ENCODE data around the gene BCL6B.
"Not testable (repeated sequence)": the region's sequence is repeated elsewhere in the genome, so short reads cannot be mapped to it uniquely, and the experiment has no call there.

Gene BCL6B

DNA sequence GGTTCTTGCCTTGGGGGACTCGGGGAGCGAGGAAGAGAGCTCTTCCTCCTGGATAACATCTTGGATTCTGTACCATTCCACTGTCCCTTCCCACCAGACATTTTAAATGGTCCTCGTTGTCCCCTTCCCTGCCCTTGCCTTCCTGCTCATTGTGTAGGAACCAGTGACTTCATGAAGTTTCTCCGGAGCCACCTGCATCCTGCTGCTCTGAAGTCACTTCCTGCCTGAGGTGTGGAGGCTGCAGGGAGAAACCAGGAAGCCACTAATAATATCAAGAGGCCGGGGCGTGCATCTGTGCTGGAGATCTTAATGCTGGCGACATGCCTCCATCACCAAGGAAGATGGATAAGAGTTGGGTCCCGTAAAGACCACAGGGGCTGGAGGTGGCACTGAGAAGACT is 6.8 kb downstream of the BCL6B start:
- no peaks in the 10 kb centered on the region for H3K36me3 Mint-ChIP-seq (ENCODE audit: low read depth)
- no peaks in the 10 kb centered on the region for H3K27me3 Mint-ChIP-seq
- peaks cover 49% of the 10 kb centered on the region for H3K4me1 Mint-ChIP-seq (ENCODE audit: low read depth)
- H3K4me3 Mint-ChIP-seq: peak overlapping the region; percentile 58
- peaks cover 2% of the 10 kb centered on the region for H3K9me3 Mint-ChIP-seq
- H3K27ac Mint-ChIP-seq: peak overlapping the region; percentile 86
- DNase-seq: peak; percentile 66

DNA sequence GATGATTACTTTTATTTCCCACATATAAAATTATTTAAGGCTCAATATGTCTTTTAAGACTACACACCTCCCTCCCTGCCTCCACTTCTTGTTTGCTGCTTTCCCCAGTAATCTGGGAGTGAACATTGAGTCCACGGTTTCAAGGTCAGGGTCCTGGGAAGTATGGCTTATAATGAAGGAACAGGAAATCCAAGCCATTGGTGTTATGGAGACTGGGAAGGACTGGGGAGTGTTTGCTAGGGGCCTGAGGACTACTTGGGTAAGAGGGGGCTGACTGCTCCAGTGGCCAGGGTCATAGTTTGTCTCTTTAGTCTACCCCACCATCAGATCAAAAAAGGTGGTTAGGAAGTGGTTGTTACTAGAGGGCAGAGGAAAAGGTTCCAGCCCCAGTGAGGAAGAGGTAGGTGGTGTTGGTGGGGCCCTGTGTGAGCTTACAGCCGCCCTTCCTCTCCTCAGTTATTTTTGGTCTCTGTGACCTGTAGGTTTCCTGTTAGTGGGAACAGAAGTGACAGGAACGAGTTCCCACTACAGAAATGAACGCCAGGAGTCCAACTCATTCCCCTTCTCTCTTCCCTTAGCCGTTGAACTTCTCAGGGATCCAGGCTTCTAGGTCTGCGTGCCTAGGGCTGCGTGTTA is 12.2 kb downstream of the BCL6B start:
- Mint-ChIP-seq H3K9me3 (peaks cover 2% of the 10 kb centered on the region), H3K27ac (peak overlapping the region; percentile 98), H3K4me1 (ENCODE audit: low read depth) (peaks cover 64% of the 10 kb centered on the region), H3K27me3 (no peaks in the 10 kb centered on the region), H3K4me3 (peak overlapping the region; percentile 95), H3K36me3 (ENCODE audit: low read depth) (peaks cover 13% of the 10 kb centered on the region)
- DNase-seq: no peak

DNA sequence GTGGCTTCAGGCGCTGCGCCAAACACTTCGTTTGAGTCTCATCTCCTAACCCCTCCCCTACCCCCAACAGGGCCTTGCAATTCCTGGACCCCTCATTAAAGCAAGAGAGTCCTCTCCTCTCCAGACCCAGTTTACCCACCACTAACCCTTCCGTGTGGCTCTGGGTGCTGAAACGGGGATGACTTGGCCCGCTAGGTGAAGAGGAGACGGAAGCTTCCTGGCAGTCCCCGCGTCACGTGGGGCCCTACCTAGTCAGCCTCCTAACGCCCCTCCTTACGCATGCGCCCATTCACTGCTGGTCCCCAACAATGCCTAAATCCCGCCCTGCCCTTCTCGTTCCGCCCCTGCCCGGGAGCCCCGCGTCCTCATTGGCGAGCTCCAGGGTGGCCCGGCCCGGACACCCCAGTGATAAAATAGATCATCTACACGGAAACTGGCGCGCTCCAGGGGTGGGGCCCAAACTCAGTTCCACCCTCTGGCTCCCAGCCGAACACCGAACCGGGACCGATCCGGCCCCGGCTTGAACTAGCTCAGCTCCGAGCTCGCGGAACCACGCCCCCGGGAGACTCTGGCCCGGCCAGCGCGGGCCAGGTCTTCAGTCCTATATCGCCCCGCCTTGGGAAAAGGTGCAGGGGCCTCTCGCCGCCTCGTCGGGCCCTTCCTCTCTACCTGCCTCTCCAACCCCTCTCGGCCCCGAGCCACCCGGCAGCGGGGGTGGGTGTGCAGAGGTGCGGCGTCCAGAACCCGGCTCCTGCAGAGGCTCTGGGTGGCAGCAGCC is 12.9 kb downstream of the BCL6B start, which contains the start of gene SLC16A13:
Gene SLC16A13 (plus strand): TSS at position 425 of the 778 bp plus-strand sequence. CDS start 368 bp downstream, outside the sequence.
- Mint-ChIP-seq H3K4me1 (ENCODE audit: low read depth) (peaks cover 57% of the 10 kb centered on the region), H3K4me3 (peak within 1 kb of the TSS; percentile 95), H3K9me3 (peaks cover 2% of the 10 kb centered on the region), H3K27me3 (no peaks in the 10 kb centered on the region), H3K27ac (peak within 1 kb of the TSS; percentile 98), H3K36me3 (ENCODE audit: low read depth) (peaks cover 13% of the 10 kb centered on the region)
- DNase-seq: peak; percentile 97

DNA sequence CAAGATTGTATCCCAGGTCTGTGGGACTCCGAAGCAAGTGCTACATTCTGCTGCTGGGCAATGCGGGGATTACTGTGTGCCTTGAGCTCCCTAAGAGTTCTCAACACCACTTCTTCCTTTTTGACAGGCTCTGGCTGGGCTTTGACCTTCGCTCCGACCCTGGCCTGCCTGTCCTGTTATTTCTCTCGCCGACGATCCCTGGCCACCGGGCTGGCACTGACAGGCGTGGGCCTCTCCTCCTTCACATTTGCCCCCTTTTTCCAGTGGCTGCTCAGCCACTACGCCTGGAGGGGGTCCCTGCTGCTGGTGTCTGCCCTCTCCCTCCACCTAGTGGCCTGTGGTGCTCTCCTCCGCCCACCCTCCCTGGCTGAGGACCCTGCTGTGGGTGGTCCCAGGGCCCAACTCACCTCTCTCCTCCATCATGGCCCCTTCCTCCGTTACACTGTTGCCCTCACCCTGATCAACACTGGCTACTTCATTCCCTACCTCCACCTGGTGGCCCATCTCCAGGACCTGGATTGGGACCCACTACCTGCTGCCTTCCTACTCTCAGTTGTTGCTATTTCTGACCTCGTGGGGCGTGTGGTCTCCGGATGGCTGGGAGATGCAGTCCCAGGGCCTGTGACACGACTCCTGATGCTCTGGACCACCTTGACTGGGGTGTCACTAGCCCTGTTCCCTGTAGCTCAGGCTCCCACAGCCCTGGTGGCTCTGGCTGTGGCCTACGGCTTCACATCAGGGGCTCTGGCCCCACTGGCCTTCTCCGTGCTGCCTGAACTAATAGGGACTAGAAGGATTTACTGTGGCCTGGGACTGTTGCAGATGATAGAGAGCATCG is 15.4 kb downstream of the BCL6B start:
- no peaks in the 10 kb centered on the region for H3K9me3 Mint-ChIP-seq
- no peak overlapping the region for H3K4me3 Mint-ChIP-seq
- H3K27me3 Mint-ChIP-seq: no peaks in the 10 kb centered on the region
- DNase-seq: no peak
- peaks cover 56% of the 10 kb centered on the region for H3K4me1 Mint-ChIP-seq (ENCODE audit: low read depth)
- H3K36me3 Mint-ChIP-seq (ENCODE audit: low read depth): peaks cover 13% of the 10 kb centered on the region
- H3K27ac Mint-ChIP-seq: no peak overlapping the region

DNA sequence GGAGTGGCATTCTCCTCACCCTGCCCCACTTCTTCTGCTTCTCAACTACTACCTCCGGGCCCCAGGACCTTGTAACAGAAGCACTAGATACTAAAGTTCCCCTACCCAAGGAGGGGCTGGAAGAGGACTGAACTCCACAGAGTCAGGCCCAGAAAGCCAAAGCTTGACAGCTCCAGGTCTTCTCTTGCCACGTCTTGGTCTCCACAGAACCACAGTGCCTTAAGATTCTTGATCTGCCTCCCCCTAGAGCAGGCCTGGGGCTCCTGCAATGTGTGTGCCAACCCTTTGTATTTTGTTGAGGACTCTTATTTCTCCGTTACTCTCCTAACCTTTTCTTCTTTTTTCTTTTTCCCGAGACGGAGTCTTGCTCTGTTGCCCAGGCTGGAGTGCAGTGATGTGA is 17.0 kb downstream of the BCL6B start:
- no peak for DNase-seq
- Mint-ChIP-seq H3K27ac (peak overlapping the region; percentile 78), H3K27me3 (peaks cover 4% of the 10 kb centered on the region), H3K36me3 (ENCODE audit: low read depth) (peaks cover 13% of the 10 kb centered on the region), H3K4me1 (ENCODE audit: low read depth) (peaks cover 48% of the 10 kb centered on the region), H3K4me3 (no peak overlapping the region), H3K9me3 (no peaks in the 10 kb centered on the region)

DNA sequence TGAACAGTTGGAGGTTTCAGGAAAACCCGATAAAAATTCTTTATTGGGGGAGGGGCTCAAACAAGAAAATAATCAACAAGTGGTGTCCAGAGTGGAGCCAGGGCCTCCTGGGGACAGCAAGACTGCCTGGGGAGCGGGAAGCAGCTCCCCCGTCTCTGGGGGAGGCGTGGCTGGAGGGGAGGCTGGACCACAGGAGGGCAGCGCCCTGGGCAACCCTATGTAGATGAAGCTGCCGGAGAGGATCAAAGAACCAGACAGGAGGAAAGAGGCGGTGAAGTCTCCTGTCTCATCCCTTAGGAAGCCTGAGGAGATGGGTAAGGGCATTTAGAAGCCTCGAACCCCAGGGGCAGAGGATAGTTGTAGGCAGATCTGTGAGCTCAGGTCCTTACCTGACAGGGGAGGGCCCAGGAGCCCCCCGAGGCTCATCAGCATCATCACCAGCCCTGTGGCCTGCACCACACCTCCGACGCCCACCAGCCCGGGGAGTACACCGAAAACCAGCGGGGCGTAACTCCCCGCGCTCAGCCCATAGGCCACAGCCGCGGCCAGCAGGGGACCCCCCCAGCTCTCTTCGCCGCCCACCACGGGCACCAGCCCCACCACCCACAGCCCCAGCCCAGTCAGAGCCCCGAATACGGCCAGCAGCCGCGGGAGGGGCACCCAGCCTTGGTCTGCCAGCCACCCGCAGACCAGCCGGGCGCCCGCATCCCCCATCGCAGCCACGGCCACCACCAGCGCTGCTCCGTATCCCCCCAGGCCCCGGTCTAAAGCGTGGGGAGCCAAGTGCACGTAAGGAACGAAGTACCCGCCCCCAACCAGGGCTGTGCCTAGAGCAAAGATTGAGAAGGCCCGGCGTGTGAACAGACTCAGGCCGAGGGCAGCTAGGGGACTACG is 19.0 kb downstream of the BCL6B start:
- no peaks in the 10 kb centered on the region for H3K9me3 Mint-ChIP-seq
- H3K36me3 Mint-ChIP-seq (ENCODE audit: low read depth): no peaks in the 10 kb centered on the region
- peak; percentile 67 for DNase-seq
- peaks cover 4% of the 10 kb centered on the region for H3K27me3 Mint-ChIP-seq
- H3K4me1 Mint-ChIP-seq (ENCODE audit: low read depth): peaks cover 50% of the 10 kb centered on the region
- peak overlapping the region; percentile 70 for H3K4me3 Mint-ChIP-seq
- peak overlapping the region; percentile 76 for H3K27ac Mint-ChIP-seq

DNA sequence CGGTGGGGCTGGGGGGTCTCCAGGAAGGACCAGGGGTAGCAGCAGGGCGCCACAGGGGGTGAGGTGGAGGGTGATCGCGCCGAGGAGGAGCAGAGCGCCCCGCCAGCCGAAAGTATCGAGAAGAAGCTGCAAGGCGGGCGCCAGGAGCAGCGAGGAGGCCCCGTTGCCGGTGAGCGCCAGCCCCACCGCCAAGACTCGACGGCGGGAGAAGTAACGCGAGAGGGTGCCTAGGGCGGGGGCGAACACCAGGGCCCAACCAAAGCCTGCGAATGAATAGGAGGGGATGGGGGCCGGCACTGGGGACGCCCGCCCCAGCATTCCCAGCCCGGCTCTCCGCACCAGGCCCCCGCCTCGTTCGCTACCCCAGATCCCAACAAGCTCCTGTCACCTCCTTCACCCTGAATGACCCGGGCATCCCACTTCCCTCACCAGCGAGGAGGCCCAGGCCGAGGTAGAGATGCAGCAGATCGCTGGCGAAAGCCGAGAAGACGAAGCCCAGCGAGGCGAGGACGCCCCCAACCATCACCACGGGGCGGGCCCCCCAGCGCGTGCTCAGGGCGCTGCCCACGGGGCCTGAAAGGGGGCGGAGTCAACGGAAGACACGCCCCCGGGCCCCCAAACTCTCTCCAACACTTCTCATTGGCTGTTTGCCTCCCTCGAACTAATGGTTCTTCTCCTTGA is 19.8 kb downstream of the BCL6B start:
- Mint-ChIP-seq H3K9me3 (no peaks in the 10 kb centered on the region), H3K27ac (peak overlapping the region; percentile 76), H3K4me1 (ENCODE audit: low read depth) (peaks cover 58% of the 10 kb centered on the region), H3K27me3 (peaks cover 4% of the 10 kb centered on the region), H3K36me3 (ENCODE audit: low read depth) (no peaks in the 10 kb centered on the region), H3K4me3 (peak overlapping the region; percentile 70)
- DNase-seq: peak; percentile 73

DNA sequence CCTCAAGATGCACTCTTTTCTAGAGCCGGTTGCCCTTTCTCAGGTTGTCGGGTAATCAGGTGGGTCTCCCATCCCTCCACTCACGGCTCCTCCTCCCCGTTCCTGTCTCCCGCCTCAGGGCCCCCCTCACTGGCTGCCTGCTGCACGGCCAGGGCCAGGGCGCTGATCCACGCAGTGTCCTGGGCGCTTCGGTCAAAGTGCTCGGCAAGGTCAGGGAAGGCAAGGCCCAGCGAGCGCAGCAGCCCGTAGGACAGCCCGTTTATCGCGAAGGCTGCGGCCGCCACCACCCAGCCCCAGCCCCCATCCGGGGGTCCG is 20.3 kb downstream of the BCL6B start:
- Mint-ChIP-seq H3K27me3 (peaks cover 4% of the 10 kb centered on the region), H3K36me3 (ENCODE audit: low read depth) (no peaks in the 10 kb centered on the region), H3K4me1 (ENCODE audit: low read depth) (peaks cover 57% of the 10 kb centered on the region), H3K9me3 (no peaks in the 10 kb centered on the region), H3K27ac (peak overlapping the region; percentile 61), H3K4me3 (peak overlapping the region; percentile 70)
- no peak for DNase-seq

DNA sequence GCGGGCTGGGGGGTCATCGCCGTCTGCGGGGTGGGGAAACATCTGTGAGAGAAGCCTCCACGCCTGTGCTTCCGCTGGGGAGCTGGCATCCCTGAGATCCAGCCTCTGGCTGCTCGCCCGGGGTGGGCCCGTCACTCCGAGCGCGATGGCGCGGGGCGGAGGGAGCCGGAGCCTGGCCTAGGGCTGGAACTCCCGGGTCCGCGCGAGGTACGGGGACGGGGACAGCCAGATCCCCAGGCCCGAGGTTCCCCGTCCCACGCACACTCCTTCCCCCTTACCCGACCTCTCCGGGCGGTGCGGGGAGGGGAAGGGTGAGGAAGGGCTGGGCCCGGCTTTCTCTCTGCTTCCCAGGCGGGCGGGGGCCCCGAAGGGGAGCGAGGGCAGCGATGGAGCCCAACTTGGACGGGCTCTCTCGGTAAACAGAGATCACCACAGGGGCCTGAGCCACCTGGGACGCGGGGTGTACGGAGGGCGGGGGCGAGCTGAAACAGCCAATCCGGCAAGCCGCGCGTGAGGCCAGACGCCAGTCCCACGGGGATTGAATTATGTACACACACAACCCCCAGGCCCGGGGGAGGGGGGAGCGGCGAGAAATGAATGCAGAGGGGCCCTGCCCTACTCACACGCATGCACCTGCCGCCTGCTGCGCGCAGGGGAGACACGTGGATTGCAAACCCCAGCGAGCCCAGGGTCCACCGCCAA is 20.8 kb downstream of the BCL6B start, which contains the start of gene SLC16A11:
Gene SLC16A11 (minus strand): TSS at position 596 of the 702 bp plus-strand sequence. CDS start 579 bp downstream, at position 17.
- peaks cover 54% of the 10 kb centered on the region for H3K4me1 Mint-ChIP-seq (ENCODE audit: low read depth)
- no peaks in the 10 kb centered on the region for H3K36me3 Mint-ChIP-seq (ENCODE audit: low read depth)
- H3K9me3 Mint-ChIP-seq: no peaks in the 10 kb centered on the region
- DNase-seq: peak; percentile 70
- H3K27ac Mint-ChIP-seq: peak within 1 kb of the TSS; percentile 61
- peak within 1 kb of the TSS; percentile 70 for H3K4me3 Mint-ChIP-seq
- peaks cover 4% of the 10 kb centered on the region for H3K27me3 Mint-ChIP-seq

DNA sequence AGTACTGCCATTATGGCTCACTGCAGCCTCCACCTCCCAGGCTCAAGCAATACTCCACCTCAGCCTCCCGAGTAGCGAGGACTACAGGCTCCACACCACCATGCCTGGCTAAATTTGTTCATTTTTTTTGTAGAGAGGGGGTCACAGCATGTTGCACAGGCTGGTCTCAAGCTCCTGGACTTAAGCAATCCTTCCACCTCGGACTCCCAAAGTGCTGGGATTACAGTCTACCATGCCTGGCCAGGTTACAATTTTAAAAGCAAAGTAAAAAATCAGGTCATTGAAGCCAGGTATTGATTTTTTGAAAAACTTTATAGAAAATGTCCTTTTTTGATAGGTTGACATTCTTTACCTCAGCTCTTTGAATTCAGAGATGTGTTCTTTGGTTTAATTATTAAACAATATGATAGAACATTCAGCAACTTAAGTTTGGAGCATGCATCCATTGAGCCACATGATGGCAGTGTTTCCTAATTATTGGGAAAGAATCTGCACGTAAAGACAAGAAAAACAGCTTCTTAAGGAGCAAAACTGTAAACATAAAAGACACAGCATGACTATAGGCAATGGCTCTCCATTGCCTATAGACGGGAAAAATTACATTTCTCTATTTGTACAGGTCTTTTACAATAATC is 22.8 kb downstream of the BCL6B start:
- Mint-ChIP-seq H3K27ac (no peak overlapping the region), H3K4me3 (peak overlapping the region; percentile 59)

DNA sequence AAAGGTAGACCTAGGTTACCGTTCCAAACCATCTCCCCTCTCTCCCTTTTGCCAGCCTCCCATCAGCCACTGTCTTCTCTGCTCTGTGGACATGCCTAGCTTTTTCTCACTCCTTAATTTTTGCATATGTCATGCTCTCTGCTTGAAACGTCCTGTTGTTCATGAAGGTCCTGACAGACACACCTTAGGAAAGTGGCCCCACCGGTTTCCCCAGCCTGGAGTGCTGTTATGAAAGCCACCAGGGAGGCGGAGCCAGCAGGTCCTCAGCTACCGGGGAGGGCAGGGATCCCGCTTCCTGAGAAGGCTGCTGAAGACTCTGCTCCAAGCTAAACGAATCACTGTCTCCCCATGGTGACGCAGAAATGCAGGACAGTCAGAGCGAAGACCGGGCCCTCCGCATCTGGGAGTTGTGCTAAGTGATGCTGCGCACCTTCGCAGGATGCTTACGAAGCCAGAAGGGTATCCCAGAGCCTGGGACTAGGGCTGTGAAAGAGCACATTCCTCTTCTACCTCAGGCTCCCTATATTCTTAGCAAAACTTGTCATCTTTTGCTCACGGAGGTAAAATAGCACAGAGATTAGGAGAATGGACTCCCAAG is 23.4 kb downstream of the BCL6B start:
- Mint-ChIP-seq H3K36me3 (ENCODE audit: low read depth) (no peaks in the 10 kb centered on the region), H3K27me3 (peaks cover 4% of the 10 kb centered on the region), H3K9me3 (no peaks in the 10 kb centered on the region), H3K4me1 (ENCODE audit: low read depth) (peaks cover 55% of the 10 kb centered on the region), H3K4me3 (peak overlapping the region; percentile 59), H3K27ac (peak overlapping the region; percentile 91)
- DNase-seq: peak; percentile 64

More for the DNA sequence above, 22.8 kb downstream of the BCL6B start:
- Mint-ChIP-seq H3K9me3 (no peaks in the 10 kb centered on the region), H3K27me3 (peaks cover 4% of the 10 kb centered on the region), H3K36me3 (ENCODE audit: low read depth) (no peaks in the 10 kb centered on the region), H3K4me1 (ENCODE audit: low read depth) (peaks cover 55% of the 10 kb centered on the region)
- DNase-seq: no peak

DNA sequence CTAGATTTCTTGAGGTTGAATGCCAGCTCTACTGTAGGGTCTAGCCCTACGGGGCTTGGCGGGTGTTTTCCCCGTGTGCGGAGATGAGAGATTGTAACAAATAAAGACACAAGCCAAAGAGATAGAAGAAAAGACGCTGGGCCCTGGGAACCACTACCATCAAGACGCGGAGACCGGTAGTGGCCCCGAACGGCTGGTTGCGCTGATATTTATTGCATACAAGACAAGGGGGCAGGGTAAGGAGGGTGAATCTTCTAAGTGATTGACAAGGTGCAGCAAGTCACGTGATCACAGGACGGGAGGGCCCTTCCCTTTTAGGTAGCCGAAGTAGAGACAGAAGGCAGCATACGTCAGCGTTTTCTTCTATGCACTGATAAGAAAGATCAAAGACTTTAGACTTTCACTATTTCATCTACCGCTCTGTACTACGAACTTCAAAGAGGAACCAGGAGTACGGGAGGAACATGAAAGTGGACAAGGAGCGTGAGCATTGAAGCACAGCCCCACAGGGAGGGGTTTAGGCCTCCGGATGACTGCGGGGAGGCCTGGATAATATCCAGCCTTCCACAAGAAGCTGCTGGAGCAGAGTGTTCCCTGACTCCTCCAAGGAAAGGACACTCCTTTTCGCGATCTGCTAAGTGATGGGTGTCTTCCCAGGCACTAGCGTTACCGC is 24.0 kb downstream of the BCL6B start:
- not testable (repeated sequence) for H3K9me3 Mint-ChIP-seq; H3K27me3 Mint-ChIP-seq; H3K36me3 Mint-ChIP-seq (ENCODE audit: low read depth)
- Mint-ChIP-seq H3K4me1 (ENCODE audit: low read depth) (peaks cover 50% of the 10 kb centered on the region), H3K4me3 (peak overlapping the region; percentile 59), H3K27ac (peak overlapping the region; percentile 91)
- peak; percentile 70 for DNase-seq
